Measurements from ENCODE around the gene MAN2A1. TPM values are rescaled to one million over a fixed set of nuclear protein-coding genes. Genes with fewer than 3 reads are reported as not detected.

MAN2A1 gene
- polyA plus RNA-seq, 1 experiment, result 55.8 TPM

GRCh38 chr5:109691996-109692395 is 2.3 kb downstream of the MAN2A1 start:
- ChIA-PET CTCF (interaction anchor here (0.6 to 2.9 kb wide), 7 partner anchors 10 to 136 kb away, joined by 3 to 11 read pairs (median 4); no protein-coding TSS in a partner anchor), POLR2A (interaction anchor here (1.4 kb wide), 1 partner anchor 52 kb away, joined by 4 read pairs; no protein-coding TSS in a partner anchor)
- no peak overlapping the region for H3K27ac ChIP-seq (ENCODE audit: low read depth, low read length)
- H3K9me3 ChIP-seq (ENCODE audit: control insufficient read depth, insufficient read depth, low read length), result peaks cover 3% of the 10 kb centered on the region; the same call in 1 of the 2 replicates
- H3K27me3 ChIP-seq (ENCODE audit: control insufficient read depth, insufficient read depth, low read length), result no peaks in the 10 kb centered on the region
- H3K4me3 ChIP-seq (ENCODE audit: low read depth, low read length), result peak overlapping the region; percentile 27; the same call in 1 of the 2 replicates
- TF ChIP-seq, protein P1, sequence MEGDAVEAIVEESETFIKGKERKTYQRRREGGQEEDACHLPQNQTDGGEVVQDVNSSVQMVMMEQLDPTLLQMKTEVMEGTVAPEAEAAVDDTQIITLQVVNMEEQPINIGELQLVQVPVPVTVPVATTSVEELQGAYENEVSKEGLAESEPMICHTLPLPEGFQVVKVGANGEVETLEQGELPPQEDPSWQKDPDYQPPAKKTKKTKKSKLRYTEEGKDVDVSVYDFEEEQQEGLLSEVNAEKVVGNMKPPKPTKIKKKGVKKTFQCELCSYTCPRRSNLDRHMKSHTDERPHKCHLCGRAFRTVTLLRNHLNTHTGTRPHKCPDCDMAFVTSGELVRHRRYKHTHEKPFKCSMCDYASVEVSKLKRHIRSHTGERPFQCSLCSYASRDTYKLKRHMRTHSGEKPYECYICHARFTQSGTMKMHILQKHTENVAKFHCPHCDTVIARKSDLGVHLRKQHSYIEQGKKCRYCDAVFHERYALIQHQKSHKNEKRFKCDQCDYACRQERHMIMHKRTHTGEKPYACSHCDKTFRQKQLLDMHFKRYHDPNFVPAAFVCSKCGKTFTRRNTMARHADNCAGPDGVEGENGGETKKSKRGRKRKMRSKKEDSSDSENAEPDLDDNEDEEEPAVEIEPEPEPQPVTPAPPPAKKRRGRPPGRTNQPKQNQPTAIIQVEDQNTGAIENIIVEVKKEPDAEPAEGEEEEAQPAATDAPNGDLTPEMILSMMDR (IDR thresholded peaks at IDR 0.05; ENCODE audit: low read depth, low read length), result no peak
- no peak for DNase-seq (ENCODE audit: low read depth, low spot score)

GRCh38 chr5:109692852-109693251 is 3.1 kb downstream of the MAN2A1 start:
- Histone ChIP-seq H3K4me3 (ENCODE audit: low read depth, low read length) (0 out of 2 replicates have a peak overlapping the region, but pooled peaks have one; percentile 7), H3K9me3 (ENCODE audit: control insufficient read depth, insufficient read depth, low read length) (peaks cover 3% of the 10 kb centered on the region; the same call in 1 of the 2 replicates), H3K27ac (ENCODE audit: low read depth, low read length) (no peak overlapping the region), H3K27me3 (ENCODE audit: control insufficient read depth, insufficient read depth, low read length) (no peaks in the 10 kb centered on the region)
- POLR2A ChIA-PET, result interaction anchor here (0.6 to 1.4 kb wide), 3 partner anchors 20 to 302 kb away, joined by 3 to 4 read pairs (median 4); no protein-coding TSS in a partner anchor
- DNase-seq (ENCODE audit: low read depth, low spot score), result no peak
- TF ChIP-seq, protein P1 (IDR thresholded peaks at IDR 0.05; ENCODE audit: low read depth, low read length), result no peak
- CTCF ChIA-PET, result interaction anchor here (0.7 to 1.3 kb wide), 2 partner anchors 8 to 47 kb away, joined by 3 to 4 read pairs; no protein-coding TSS in a partner anchor

DNA sequence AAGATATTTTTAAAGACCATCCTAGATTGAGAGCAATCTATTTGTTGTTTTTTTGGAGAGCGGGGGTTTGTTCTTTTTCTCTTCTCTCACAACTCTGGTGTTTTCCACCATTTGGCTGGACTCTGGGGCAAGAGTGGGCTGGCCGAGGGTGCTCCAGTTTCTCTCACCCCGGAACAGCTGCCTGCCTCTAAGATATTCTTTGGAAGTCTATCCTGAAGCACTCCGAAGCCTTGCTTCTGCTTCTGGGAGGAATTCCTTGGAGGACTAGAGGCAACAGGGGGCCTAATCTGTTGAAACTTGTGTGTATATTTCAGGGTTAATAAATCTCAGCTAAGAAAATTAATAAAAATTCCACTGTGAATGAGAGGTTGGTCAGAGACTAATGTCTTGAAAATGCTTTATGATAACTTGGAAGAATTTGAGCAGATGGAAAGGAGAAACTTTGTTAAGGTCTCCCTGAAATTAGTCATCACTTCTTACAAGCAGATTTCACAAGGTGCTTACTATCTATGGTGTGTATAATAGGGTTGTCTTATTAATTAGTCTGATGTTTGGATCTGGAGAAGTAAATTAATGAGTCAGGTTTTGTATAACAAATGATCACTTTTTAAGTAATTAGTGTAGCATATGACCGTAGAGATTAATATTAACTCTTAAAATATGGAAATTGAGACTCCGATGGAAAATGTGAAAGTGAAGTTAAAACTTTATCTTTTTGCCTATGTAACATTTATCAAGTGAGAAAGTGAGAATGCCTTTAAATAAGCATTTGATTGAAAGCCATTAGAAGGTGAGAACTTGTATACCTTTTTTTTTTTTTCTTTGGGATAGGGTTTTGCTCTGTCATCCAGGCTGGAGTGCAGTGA is 4.0 kb downstream of the MAN2A1 start:
- CTCF ChIA-PET, result no interaction called here

GRCh38 chr5:109694451-109694891 is 4.7 kb downstream of the MAN2A1 start:
- Histone ChIP-seq H3K4me3 (ENCODE audit: low read depth, low read length) (no peak overlapping the region), H3K9me3 (ENCODE audit: control insufficient read depth, insufficient read depth, low read length) (peaks cover 3% of the 10 kb centered on the region; the same call in 1 of the 2 replicates), H3K27ac (ENCODE audit: low read depth, low read length) (peak overlapping the region; percentile 25), H3K27me3 (ENCODE audit: control insufficient read depth, insufficient read depth, low read length) (no peaks in the 10 kb centered on the region)
- ChIA-PET POLR2A (interaction anchor here (0.7 kb wide), 2 partner anchors 150 to 171 kb away, joined by 3 read pairs; no protein-coding TSS in a partner anchor), CTCF (no interaction called here)
- TF ChIP-seq, protein P1 (IDR thresholded peaks at IDR 0.05; ENCODE audit: low read depth, low read length), result no peak
- no peak for DNase-seq (ENCODE audit: low read depth, low spot score)

More for the DNA sequence above, 4.0 kb downstream of the MAN2A1 start:
- Histone ChIP-seq H3K27ac (ENCODE audit: low read depth, low read length) (peak overlapping the region; percentile 25), H3K27me3 (ENCODE audit: control insufficient read depth, insufficient read depth, low read length) (no peaks in the 10 kb centered on the region), H3K9me3 (ENCODE audit: control insufficient read depth, insufficient read depth, low read length) (peaks cover 3% of the 10 kb centered on the region; the same call in 1 of the 2 replicates), H3K4me3 (ENCODE audit: low read depth, low read length) (no peak overlapping the region)
- POLR2A ChIA-PET, result interaction anchor here (0.6 to 0.7 kb wide), 3 partner anchors 20 to 171 kb away, joined by 3 to 4 read pairs (median 3); no protein-coding TSS in a partner anchor
- TF ChIP-seq, protein P1 (IDR thresholded peaks at IDR 0.05; ENCODE audit: low read depth, low read length), result no peak
- no peak for DNase-seq (ENCODE audit: low read depth, low spot score)

Data from AG04450 (cell line).